ENCODE results near the gene USP17L20.
"Not testable (repeated sequence)": the region's sequence is repeated elsewhere in the genome, so short reads cannot be mapped to it uniquely, and the experiment has no call there.

USP17L20 gene, protein sequence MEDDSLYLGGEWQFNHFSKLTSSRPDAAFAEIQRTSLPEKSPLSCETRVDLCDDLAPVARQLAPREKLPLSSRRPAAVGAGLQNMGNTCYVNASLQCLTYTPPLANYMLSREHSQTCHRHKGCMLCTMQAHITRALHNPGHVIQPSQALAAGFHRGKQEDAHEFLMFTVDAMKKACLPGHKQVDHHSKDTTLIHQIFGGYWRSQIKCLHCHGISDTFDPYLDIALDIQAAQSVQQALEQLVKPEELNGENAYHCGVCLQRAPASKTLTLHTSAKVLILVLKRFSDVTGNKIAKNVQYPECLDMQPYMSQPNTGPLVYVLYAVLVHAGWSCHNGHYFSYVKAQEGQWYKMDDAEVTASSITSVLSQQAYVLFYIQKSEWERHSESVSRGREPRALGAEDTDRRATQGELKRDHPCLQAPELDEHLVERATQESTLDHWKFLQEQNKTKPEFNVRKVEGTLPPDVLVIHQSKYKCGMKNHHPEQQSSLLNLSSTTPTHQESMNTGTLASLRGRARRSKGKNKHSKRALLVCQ

DNA sequence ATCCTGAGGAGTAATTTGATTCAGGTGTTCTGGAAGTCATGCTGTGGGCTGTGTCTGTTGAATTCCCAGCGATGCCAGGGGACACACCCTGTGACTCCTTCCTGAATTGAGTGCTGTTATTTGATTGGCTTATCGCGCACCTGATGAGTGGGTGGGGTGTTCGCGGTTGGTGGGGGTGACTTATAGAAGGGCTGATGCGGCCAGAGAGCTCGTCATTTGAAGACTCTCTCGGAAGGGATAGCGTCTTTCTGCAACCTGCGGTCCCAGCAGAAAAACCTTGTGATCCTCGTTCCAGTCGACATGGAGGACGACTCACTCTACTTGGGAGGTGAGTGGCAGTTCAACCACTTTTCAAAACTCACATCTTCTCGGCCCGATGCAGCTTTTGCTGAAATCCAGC, at the start of gene USP17L20:
USP17L20 (plus strand) TSS at position 301 of the 400 bp plus-strand sequence; CDS start at position 301, 0 bp downstream.
- not testable (repeated sequence) for DNase-seq

DNA sequence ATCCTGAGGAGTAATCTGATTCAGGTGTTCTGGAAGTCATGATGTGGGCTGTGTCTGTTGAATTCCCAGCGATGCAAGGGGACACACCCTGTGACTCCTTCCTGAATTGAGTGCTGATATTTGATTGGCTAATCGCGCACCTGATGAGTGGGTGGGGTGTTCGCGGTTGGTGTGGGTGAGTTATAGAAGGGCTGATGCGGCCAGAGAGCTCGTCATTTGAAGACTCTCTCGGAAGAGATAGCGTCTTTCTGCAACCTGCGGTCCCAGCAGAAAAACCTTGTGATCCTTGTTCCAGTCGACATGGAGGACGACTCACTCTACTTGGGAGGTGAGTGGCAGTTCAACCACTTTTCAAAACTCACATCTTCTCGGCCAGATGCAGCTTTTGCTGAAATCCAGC, 47.6 kb upstream of the USP17L20 start, which contains the start of gene USP17L10:
USP17L10 (plus strand) TSS at position 301 of the 400 bp plus-strand sequence; CDS start at position 301, 0 bp downstream.
- DNase-seq, result not testable (repeated sequence)

DNA sequence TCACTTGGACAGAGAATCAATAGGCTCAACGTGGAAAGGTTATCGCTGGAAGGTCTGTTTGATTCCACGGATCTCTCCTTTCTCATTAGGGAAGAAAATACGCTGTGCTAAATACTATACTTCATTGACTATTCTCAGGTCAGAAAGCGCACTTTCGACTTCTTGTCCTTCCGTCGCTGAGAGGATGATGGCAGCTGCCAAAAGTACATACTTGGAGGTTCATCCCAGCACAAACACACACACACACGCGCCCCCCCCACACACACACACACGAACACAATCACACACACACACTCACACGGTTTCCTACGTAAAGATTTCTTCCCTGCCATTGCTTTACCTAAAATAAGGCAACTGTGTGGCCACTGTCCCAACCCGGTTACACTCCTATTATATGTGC, 43.2 kb upstream of the USP17L20 start:
- DNase-seq, result not testable (repeated sequence)

DNA sequence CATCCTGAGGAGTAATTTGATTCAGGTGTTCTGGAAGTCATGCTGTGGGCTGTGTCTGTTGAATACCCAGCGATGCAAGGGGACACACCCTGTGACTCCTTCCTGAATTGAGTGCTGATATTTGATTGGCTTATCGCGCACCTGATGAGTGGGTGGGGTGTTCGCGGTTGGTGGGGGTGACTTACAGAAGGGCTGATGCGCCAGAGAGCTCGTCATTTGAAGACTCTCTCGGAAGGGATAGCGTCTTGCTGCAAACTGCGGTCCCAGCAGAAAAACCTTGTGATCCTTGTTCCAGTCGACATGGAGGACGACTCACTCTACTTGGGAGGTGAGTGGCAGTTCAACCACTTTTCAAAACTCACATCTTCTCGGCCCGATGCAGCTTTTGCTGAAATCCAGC, 42.8 kb upstream of the USP17L20 start, which contains the start of gene USP17L11:
USP17L11 (plus strand) TSS at position 301 of the 400 bp plus-strand sequence; CDS start at position 301, 0 bp downstream.
- not testable (repeated sequence) for DNase-seq

DNA sequence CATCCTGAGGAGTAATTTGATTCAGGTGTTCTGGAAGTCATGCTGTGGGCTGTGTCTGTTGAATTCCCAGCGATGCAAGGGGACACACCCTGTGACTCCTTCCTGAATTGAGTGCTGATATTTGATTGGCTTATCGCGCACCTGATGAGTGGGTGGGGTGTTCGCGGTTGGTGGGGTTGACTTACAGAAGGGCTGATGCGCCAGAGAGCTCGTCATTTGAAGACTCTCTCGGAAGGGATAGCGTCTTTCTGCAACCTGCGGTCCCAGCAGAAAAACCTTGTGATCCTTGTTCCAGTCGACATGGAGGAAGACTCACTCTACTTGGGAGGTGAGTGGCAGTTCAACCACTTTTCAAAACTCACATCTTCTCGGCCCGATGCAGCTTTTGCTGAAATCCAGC, 38.1 kb upstream of the USP17L20 start, which contains the start of gene USP17L12:
USP17L12 (plus strand) TSS at position 301 of the 400 bp plus-strand sequence; CDS start at position 301, 0 bp downstream.
- DNase-seq, result not testable (repeated sequence)

DNA sequence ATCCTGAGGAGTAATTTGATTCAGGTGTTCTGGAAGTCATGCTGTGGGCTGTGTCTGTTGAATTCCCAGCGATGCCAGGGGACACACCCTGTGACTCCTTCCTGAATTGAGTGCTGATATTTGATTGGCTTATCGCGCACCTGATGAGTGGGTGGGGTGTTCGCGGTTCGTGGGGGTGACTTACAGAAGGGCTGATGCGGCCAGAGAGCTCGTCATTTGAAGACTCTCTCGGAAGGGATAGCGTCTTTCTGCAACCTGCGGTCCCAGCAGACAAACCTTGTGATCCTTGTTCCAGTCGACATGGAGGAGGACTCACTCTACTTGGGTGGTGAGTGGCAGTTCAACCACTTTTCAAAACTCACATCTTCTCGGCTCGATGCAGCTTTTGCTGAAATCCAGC, 33.3 kb upstream of the USP17L20 start, which contains the start of gene USP17L13:
USP17L13 (plus strand) TSS at position 301 of the 400 bp plus-strand sequence; CDS start at position 301, 0 bp downstream.
- DNase-seq, result not testable (repeated sequence)

DNA sequence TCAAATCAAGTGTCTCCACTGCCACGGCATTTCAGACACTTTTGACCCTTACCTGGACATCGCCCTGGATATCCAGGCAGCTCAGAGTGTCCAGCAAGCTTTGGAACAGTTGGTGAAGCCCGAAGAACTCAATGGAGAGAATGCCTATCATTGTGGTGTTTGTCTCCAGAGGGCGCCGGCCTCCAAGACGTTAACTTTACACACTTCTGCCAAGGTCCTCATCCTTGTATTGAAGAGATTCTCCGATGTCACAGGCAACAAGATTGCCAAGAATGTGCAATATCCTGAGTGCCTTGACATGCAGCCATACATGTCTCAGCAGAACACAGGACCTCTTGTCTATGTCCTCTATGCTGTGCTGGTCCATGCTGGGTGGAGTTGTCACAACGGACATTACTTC, 27.7 kb upstream of the USP17L20 start:
- not testable (repeated sequence) for DNase-seq

DNA sequence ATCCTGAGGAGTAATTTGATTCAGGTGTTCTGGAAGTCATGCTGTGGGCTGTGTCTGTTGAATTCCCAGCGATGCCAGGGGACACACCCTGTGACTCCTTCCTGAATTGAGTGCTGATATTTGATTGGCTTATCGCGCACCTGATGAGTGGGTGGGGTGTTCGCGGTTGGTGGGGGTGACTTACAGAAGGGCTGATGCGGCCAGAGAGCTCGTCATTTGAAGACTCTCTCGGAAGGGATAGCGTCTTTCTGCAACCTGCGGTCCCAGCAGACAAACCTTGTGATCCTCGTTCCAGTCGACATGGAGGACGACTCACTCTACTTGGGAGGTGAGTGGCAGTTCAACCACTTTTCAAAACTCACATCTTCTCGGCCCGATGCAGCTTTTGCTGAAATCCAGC, 23.8 kb upstream of the USP17L20 start, which contains the start of gene USP17L15:
USP17L15 (plus strand) TSS at position 301 of the 400 bp plus-strand sequence; CDS start at position 301, 0 bp downstream.
- DNase-seq, result not testable (repeated sequence)

DNA sequence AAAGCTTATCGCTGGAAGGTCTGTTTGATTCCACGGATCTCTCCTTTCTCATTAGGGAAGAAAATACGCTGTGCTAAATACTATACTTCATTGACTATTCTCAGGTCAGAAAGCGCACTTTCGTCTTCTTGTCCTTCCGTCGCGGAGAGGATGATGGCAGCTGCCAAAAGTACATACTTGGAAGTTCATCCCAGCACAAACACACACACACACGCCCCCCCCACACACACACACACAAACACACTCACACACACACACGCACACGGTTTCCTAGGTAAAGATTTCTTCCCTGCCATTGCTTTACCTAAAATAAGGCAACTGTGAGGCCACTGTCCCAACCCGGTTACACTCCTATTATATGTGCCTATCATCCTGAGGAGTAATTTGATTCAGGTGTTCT, 19.5 kb upstream of the USP17L20 start:
- DNase-seq, result peak; percentile 0

DNA sequence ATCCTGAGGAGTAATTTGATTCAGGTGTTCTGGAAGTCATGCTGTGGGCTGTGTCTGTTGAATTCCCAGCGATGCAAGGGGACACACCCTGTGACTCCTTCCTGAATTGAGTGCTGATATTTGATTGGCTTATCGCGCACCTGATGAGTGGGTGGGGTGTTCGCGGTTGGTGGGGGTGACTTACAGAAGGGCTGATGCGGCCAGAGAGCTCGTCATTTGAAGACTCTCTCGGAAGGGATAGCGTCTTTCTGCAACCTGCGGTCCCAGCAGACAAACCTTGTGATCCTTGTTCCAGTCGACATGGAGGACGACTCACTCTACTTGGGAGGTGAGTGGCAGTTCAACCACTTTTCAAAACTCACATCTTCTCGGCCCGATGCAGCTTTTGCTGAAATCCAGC, 14.3 kb upstream of the USP17L20 start, which contains the start of gene USP17L17:
USP17L17 (plus strand) TSS at position 301 of the 400 bp plus-strand sequence; CDS start at position 301, 0 bp downstream.
- not testable (repeated sequence) for DNase-seq

DNA sequence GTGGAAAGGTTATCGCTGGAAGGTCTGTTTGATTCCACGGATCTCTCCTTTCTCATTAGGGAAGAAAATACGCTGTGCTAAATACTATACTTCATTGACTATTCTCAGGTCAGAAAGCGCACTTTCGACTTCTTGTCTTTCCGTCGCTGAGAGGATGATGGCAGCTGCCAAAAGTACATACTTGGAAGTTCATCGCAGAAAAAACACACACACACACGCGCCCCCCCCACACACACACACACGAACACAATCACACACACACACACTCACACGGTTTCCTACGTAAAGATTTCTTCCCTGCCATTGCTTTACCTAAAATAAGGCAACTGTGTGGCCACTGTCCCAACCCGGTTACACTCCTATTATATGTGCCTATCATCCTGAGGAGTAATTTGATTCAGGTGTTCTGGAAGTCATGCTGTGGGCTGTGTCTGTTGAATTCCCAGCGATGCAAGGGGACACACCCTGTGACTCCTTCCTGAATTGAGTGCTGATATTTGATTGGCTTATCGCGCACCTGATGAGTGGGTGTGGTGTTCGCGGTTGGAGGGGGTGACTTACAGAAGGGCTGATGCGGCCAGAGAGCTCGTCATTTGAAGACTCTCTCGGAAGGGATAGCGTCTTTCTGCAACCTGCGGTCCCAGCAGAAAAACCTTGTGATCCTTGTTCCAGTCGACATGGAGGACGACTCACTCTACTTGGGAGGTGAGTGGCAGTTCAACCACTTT, 9.8 kb upstream of the USP17L20 start, which contains the start of gene USP17L18:
USP17L18 (plus strand) TSS at position 678 of the 728 bp plus-strand sequence; CDS start at position 678, 0 bp downstream.
- peak; percentile 8 for DNase-seq

DNA sequence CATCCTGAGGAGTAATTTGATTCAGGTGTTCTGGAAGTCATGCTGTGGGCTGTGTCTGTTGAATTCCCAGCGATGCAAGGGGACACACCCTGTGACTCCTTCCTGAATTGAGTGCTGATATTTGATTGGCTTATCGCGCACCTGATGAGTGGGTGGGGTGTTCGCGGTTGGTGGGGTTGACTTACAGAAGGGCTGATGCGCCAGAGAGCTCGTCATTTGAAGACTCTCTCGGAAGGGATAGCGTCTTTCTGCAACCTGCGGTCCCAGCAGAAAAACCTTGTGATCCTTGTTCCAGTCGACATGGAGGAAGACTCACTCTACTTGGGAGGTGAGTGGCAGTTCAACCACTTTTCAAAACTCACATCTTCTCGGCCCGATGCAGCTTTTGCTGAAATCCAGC, 4.8 kb upstream of the USP17L20 start, which contains the start of gene USP17L19:
USP17L19 (plus strand) TSS at position 301 of the 400 bp plus-strand sequence; CDS start at position 301, 0 bp downstream.
- DNase-seq, result not testable (repeated sequence)

DNA sequence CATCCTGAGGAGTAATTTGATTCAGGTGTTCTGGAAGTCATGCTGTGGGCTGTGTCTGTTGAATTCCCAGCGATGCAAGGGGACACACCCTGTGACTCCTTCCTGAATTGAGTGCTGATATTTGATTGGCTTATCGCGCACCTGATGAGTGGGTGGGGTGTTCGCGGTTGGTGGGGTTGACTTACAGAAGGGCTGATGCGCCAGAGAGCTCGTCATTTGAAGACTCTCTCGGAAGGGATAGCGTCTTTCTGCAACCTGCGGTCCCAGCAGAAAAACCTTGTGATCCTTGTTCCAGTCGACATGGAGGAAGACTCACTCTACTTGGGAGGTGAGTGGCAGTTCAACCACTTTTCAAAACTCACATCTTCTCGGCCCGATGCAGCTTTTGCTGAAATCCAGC, 4.6 kb downstream of the USP17L20 start, which contains the start of gene USP17L21:
USP17L21 (plus strand) TSS at position 301 of the 400 bp plus-strand sequence; CDS start at position 301, 0 bp downstream.
- DNase-seq, result not testable (repeated sequence)

DNA sequence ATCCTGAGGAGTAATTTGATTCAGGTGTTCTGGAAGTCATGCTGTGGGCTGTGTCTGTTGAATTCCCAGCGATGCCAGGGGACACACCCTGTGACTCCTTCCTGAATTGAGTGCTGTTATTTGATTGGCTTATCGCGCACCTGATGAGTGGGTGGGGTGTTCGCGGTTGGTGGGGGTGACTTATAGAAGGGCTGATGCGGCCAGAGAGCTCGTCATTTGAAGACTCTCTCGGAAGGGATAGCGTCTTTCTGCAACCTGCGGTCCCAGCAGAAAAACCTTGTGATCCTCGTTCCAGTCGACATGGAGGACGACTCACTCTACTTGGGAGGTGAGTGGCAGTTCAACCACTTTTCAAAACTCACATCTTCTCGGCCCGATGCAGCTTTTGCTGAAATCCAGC, 9.4 kb downstream of the USP17L20 start, which contains the start of gene USP17L22:
USP17L22 (plus strand) TSS at position 301 of the 400 bp plus-strand sequence; CDS start at position 301, 0 bp downstream.
- DNase-seq, result not testable (repeated sequence)

DNA sequence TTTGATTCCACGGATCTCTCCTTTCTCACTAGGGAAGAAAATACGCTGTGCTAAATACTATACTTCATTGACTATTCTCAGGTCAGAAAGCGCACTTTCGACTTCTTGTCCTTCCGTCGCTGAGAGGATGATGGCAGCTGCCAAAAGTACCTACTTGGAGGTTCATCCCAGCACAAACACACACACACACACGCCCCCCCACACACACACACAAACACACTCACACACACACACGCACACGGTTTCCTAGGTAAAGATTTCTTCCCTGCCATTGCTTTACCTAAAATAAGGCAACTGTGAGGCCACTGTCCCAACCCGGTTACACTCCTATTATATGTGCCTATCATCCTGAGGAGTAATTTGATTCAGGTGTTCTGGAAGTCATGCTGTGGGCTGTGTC, 13.8 kb downstream of the USP17L20 start:
- DNase-seq, result not testable (repeated sequence)

Measured in right hindlimb (tissue), 1 donor.